ENCODE data around the gene ADAMTSL1. TPM values are rescaled to one million over a fixed set of nuclear protein-coding genes. Genes with fewer than 3 reads are reported as not detected.

ADAMTSL1 gene
- total and polyA plus RNA-seq, 4 donors = 0.31 to 3.4 (median 1.9) TPM

GRCh38 chr9:18834740-18835361 is 360.9 kb downstream of the ADAMTSL1 start:
- TF ChIP-seq HNF4G (IDR thresholded peaks at IDR 0.05) (no peak), YY1 (IDR thresholded peaks at IDR 0.05) (no peak), RXRA (IDR thresholded peaks at IDR 0.05) (no peak), HNF4A (conservative IDR thresholded peaks at IDR 0.05) (no peak), TAF1 (conservative IDR thresholded peaks at IDR 0.05) (no peak), GABPA (IDR thresholded peaks at IDR 0.05 in 1 of 2, conservative IDR thresholded peaks at IDR 0.05 in 1 of 2) (no peak)
- TF ChIP-seq, protein P1, sequence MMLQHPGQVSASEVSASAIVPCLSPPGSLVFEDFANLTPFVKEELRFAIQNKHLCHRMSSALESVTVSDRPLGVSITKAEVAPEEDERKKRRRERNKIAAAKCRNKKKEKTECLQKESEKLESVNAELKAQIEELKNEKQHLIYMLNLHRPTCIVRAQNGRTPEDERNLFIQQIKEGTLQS (IDR thresholded peaks at IDR 0.05) = no peak
- peaks cover 0 to 1% (median 0%) of the 10 kb centered on the region in 4 donors for H3K9me3 ChIP-seq (ENCODE audit: control insufficient read depth in 4 of 4, low read length in 3 of 4)
- H3K9ac ChIP-seq (ENCODE audit: low read depth in 1 of 2, low read length in 2 of 2) = no peak overlapping the region
- no peak overlapping the region for H3K27ac ChIP-seq (ENCODE audit: low read depth in 1 of 2, low read length in 2 of 2)
- no peak overlapping the region for H3K4me3 ChIP-seq (ENCODE audit: low read depth in 1 of 3, low read length in 3 of 3)
- no peaks in the 10 kb centered on the region for H3K27me3 ChIP-seq (ENCODE audit: control insufficient read depth in 4 of 4, insufficient read depth in 4 of 4, low read length in 3 of 4)
- H3K36me3 ChIP-seq (ENCODE audit: control insufficient read depth in 4 of 4, insufficient read depth in 3 of 4, low read depth in 1 of 4, low read length in 3 of 4) = no peaks in the 10 kb centered on the region
- WGBS = 91% methylated on average over 4 of the region's 4 CpGs
- DNase-seq (ENCODE audit: low spot score) = no peak
- H3K4me1 ChIP-seq (ENCODE audit: control insufficient read depth in 4 of 4, insufficient read depth in 4 of 4, low read length in 3 of 4) = no peaks in the 10 kb centered on the region

- 85% methylated on average over 5 of the region's 5 CpGs for WGBS
Observed at GRCh38 chr9:18837402-18837801, 363.4 kb downstream of the ADAMTSL1 start.

More at GRCh38 chr9:18837402-18837801, 363.4 kb downstream of the ADAMTSL1 start:
- Histone ChIP-seq H3K9ac (ENCODE audit: low read depth in 1 of 2, low read length in 2 of 2) (no peak overlapping the region), H3K27ac (ENCODE audit: low read depth in 1 of 2, low read length in 2 of 2) (no peak overlapping the region), H3K4me3 (ENCODE audit: low read depth in 1 of 3, low read length in 3 of 3) (no peak overlapping the region), H3K4me1 (ENCODE audit: control insufficient read depth in 4 of 4, insufficient read depth in 4 of 4, low read length in 3 of 4) (no peaks in the 10 kb centered on the region), H3K36me3 (ENCODE audit: control insufficient read depth in 4 of 4, insufficient read depth in 3 of 4, low read depth in 1 of 4, low read length in 3 of 4) (no peaks in the 10 kb centered on the region), H3K9me3 (ENCODE audit: control insufficient read depth in 4 of 4, low read length in 3 of 4) (peaks cover 0 to 1% (median 0%) of the 10 kb centered on the region in 4 donors), H3K27me3 (ENCODE audit: control insufficient read depth in 4 of 4, insufficient read depth in 4 of 4, low read length in 3 of 4) (no peaks in the 10 kb centered on the region)
- TF ChIP-seq, protein P1 (IDR thresholded peaks at IDR 0.05) = no peak
- no peak for TF ChIP-seq FOXA1 (IDR thresholded peaks at IDR 0.05)
- no peak for TF ChIP-seq RXRA (IDR thresholded peaks at IDR 0.05)
- TF ChIP-seq TAF1 (conservative IDR thresholded peaks at IDR 0.05) = no peak
- no peak for TF ChIP-seq HNF4G (IDR thresholded peaks at IDR 0.05)
- TF ChIP-seq RAD21 (IDR thresholded peaks at IDR 0.05) = no peak
- no peak for TF ChIP-seq HNF4A (conservative IDR thresholded peaks at IDR 0.05)
- no peak for TF ChIP-seq SP1 (IDR thresholded peaks at IDR 0.05)
- no peak for TF ChIP-seq EGR1 (IDR thresholded peaks at IDR 0.05; ENCODE audit: low read depth in 2 of 2)
- TF ChIP-seq YY1 (IDR thresholded peaks at IDR 0.05) = no peak
- no peak for TF ChIP-seq ZBTB33 (IDR thresholded peaks at IDR 0.05)
- TF ChIP-seq NR2F2 (IDR thresholded peaks at IDR 0.05) = no peak
- TF ChIP-seq, protein P2, sequence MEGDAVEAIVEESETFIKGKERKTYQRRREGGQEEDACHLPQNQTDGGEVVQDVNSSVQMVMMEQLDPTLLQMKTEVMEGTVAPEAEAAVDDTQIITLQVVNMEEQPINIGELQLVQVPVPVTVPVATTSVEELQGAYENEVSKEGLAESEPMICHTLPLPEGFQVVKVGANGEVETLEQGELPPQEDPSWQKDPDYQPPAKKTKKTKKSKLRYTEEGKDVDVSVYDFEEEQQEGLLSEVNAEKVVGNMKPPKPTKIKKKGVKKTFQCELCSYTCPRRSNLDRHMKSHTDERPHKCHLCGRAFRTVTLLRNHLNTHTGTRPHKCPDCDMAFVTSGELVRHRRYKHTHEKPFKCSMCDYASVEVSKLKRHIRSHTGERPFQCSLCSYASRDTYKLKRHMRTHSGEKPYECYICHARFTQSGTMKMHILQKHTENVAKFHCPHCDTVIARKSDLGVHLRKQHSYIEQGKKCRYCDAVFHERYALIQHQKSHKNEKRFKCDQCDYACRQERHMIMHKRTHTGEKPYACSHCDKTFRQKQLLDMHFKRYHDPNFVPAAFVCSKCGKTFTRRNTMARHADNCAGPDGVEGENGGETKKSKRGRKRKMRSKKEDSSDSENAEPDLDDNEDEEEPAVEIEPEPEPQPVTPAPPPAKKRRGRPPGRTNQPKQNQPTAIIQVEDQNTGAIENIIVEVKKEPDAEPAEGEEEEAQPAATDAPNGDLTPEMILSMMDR (IDR thresholded peaks at IDR 0.05; ENCODE audit: low read depth, low read length, missing input control) = no peak
- TF ChIP-seq, protein P3, sequence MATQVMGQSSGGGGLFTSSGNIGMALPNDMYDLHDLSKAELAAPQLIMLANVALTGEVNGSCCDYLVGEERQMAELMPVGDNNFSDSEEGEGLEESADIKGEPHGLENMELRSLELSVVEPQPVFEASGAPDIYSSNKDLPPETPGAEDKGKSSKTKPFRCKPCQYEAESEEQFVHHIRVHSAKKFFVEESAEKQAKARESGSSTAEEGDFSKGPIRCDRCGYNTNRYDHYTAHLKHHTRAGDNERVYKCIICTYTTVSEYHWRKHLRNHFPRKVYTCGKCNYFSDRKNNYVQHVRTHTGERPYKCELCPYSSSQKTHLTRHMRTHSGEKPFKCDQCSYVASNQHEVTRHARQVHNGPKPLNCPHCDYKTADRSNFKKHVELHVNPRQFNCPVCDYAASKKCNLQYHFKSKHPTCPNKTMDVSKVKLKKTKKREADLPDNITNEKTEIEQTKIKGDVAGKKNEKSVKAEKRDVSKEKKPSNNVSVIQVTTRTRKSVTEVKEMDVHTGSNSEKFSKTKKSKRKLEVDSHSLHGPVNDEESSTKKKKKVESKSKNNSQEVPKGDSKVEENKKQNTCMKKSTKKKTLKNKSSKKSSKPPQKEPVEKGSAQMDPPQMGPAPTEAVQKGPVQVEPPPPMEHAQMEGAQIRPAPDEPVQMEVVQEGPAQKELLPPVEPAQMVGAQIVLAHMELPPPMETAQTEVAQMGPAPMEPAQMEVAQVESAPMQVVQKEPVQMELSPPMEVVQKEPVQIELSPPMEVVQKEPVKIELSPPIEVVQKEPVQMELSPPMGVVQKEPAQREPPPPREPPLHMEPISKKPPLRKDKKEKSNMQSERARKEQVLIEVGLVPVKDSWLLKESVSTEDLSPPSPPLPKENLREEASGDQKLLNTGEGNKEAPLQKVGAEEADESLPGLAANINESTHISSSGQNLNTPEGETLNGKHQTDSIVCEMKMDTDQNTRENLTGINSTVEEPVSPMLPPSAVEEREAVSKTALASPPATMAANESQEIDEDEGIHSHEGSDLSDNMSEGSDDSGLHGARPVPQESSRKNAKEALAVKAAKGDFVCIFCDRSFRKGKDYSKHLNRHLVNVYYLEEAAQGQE (IDR thresholded peaks at IDR 0.05) = no peak
- no peak for TF ChIP-seq FOXA2 (IDR thresholded peaks at IDR 0.05)
- TF ChIP-seq JUND (IDR thresholded peaks at IDR 0.05) = no peak
- TF ChIP-seq MAX (IDR thresholded peaks at IDR 0.05) = no peak
- DNase-seq (ENCODE audit: low spot score) = no peak
